T-helper 9 cell (primary cell): ENCODE data around the gene SRPK2.

Source experiments
- DNase-seq: peaks from one replicate; pipeline ENCODE4 v3.0.0-alpha.2; 2020

The SRPK2 gene

DNA sequence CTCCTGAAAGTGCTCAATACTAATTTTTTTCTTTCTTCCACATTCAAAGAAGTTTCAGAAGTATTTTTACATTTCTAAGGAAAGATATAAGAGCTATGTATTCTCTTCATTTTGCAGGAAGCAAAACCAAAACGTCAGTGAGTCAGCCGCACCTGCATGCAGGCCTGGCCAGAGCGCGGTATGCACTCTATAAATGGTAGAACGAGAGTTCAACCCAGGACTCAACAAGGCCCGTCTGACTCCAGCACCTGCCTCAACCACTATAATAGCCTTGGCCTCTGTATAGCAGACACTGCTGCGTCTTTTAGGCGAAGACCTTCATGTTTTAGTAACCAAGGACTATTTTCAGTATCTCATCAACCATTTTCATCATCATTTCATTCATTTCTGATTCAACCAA is 261.5 kb downstream of the SRPK2 start:
- no peak for DNase-seq

DNA sequence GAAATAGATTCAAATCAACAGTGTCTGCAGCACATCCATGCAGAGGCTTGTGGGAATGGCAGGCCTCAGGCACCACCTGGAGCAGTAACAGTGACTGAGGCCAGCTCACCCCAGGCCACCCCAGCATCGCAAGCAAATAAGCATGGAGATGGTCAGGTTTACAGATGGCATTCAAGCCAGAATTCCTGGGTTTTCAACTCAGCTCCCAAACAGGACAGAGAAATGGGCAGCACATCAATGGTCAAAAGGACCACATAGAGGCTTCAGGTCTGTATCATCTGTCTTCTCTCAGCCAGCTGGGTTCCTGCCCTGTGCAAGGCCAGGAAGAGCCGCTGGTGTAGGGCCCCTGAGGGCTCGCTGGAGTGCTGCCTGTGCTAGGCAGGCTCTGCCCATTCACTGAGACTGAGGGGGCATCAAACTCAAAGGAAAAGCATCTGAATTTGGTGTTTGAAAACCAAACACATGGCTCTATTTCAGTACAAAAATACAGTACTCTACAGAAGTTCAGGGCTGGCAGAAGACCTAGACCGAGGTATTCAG is 262.2 kb downstream of the SRPK2 start:
- no peak for DNase-seq

DNA sequence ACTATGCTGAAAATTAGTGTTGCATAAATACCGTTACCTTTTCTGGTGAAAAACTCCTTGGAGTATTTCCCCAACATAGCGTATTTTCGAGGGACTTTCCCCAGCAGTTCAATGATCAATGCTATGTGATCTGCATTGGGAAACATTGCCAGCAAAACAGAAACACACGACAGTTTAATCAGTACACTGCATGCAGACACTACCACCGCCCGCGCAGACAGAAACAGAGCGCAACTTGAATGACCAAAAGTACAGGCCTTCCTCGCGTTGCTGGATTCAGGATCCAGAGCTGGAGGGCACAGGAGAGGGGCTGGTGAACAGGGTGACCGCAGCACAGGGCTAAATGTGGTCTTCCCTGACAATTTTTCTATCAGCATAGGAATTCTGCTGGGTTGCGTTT is 263.0 kb downstream of the SRPK2 start:
- DNase-seq, result no peak

DNA sequence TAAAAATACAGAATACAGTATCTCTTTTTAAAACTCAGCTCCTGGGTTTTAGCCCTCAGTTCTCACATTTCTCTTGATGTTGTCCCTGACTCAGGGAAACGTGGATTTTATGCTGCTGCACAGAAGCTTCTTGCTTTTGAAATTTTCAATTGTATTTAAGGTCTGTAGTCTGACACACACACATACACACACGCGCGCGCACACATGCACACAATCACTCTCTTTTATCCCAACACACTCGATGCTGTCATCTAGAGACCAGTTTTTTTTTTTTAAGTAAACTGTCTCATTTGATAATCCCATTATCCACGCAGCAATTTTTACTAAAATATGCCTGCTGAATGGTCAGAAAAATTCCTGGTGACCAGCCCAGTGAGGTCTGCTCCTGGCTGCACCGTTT is 266.1 kb downstream of the SRPK2 start:
- DNase-seq, result no peak

DNA sequence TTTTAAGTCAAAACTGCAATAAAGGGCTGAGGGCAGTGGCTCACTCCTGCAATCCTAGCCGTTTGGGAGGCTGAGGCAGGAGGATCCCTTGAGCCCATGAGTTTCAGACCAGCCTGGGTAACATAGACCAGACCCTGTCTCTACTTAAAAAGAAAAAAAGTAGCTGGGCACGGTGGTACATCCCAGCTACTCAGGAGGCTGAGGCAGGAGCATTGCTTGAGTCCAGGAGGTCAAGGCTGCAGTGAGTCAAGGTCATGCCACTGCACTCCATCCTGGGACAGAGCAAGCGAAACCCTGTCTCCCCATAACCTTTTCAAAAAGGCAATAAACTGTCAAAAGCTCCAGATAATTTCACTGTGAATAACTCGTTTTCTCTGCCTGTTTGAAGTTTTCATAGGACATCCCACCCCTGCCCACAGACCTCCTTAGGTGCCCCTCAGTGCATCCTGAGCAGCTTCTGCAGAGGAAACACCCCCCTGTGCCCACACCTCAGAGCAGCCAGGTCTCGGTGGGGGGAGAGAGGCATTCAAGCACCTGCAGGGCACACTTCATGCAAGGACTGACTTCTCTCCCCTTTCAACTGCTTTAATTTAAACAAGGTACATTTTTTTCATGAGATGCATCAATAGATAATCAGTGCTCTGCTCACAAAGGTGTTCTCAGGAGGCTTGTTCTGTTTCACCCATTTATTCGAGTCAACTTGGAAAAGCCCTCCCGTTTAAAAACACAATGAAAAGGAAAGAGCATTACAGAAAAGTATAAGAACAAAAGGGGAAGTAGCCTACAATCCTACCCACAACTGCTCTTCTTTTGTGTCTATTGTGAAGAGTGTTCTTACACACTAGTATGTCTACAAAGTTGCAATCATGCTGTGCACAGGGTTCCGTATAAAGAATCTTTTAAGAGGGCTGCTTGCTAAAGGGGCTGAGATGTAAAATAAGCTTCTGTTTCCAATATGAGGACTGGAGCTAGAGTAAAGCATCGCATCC is 269.8 kb downstream of the SRPK2 start:
- no peak for DNase-seq

DNA sequence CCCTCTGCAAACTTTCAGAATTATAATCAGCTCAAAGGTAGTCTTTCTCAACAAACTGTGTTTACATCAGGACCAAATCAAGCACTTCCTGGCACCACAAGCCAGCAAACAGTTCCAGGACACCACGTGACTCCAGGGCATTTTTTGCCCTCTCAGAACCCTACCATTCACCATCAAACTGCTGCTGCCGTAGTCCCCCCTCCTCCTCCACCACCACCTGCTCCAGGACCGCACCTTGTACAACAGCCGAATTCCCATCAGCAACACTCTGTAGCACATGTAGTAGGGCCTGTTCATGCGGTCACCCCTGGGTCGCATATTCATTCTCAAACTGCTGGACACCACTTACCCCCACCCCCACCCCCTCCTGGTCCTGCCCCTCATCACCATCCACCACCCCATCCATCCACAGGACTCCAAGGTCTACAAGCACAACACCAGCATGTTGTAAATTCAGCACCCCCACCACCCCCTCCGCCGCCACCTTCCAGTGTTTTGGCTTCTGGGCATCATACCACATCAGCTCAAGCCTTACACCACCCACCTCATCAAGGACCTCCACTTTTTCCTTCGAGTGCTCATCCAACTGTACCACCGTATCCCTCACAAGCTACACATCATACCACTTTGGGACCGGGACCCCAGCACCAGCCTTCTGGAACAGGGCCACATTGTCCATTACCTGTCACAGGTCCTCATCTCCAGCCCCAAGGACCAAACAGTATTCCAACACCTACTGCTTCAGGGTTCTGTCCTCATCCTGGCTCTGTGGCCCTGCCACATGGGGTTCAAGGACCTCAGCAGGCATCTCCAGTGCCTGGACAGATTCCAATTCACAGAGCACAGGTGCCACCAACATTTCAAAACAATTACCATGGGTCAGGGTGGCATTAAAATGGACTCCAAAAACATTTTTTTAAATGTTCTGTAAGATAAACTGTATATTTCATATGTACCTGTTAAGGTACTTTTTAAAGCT is 276.0 kb downstream of the SRPK2 start:
- no peak for DNase-seq

DNA sequence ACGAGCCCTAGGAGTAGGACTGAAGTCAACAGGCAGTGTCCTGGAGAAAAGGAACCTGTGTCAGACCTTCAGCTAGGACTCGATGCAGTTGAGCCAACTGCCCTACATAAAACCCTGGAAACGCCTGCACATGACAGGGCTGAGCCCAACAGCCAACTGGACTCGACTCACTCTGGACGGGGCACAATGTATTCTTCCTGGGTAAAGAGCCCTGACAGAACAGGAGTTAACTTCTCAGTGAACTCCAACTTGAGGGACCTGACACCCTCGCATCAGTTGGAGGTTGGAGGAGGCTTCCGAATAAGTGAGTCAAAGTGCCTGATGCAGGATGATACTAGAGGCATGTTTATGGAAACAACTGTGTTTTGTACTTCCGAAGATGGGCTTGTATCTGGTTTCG is 281.3 kb downstream of the SRPK2 start:
- no peak for DNase-seq

DNA sequence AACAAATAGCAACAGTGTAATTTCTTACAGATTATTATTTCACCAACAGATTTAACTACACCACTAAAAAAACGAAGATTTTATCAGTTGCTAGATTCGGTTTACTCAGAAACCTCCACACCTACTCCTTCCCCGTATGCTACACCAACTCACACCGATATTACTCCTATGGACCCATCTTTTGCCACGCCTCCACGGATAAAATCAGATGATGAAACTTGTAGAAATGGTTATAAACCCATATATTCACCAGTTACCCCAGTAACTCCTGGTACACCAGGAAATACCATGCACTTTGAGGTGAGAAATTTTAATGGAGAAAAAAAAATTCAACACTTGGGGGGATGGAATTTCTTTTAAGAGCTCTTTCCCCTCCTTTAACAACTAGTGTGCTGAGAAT is 282.2 kb downstream of the SRPK2 start:
- no peak for DNase-seq

DNA sequence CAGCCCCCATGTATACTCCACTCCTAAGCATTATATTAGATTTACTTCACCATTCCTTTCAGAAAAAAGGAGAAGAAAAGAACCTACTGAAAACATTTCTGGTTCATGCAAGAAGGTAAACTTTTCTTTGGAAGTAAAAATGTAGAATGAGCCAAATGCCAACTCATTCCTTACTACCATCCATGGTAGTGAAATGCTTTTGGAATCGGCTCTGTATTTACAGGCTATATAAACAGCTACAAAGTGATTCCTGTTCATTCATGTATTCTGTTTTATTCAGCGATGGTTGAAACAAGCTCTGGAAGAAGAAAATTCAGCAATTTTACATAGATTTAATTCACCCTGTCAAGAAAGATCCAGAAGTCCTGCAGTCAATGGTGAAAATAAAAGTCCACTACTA is 283.1 kb downstream of the SRPK2 start:
- no peak for DNase-seq

DNA sequence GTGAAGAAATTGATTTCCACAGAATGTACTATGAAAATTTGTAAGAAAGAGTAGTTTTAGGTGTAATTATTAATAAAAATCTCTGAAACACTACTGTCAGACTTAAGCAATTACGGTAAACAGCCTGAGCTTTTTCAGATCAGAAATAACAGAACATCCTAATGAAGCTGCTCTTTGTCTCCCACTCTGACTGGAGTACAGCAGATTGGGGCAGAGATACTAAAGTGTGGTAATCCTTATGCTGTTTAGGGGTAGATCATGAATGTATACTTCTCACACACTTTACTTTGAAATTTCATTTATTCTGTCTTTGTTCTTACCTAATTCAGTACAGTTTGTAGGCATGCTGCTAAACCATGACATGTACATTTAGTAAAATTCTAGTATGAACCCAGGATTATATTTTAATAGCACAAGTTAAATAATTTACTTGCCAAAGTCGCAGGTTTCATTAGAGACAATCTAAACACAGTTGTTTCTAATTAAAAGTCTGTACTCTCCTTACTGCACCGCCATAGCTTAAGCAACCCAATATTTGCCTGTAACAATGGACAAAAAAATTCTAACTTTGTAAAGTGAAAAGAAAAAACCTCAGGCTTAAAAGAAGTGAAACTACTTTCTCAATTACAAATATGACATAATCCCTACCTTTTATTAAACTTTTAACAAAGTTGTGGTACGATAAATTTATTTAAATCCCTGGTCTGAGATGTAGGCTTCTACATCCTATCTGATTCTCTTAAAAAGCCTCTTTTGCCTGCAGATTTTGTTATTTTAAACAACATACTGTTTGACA is 286.0 kb downstream of the SRPK2 start:
- no peak for DNase-seq

DNA sequence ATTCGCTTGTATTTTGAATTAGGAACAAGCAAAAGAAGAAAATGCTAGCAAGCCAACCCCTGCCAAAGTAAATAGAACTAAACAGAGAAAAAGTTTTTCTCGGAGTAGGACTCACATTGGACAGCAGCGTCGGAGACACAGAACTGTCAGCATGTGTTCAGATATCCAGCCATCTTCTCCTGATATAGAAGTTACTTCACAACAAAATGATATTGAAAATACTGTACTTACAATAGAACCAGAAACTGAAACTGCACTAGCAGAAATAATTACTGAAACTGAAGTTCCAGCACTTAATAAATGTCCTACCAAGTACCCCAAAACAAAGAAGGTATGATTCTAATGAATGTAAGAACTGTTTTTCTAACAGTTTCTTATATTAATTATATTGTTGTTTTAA is 286.9 kb downstream of the SRPK2 start:
- DNase-seq, result no peak

DNA sequence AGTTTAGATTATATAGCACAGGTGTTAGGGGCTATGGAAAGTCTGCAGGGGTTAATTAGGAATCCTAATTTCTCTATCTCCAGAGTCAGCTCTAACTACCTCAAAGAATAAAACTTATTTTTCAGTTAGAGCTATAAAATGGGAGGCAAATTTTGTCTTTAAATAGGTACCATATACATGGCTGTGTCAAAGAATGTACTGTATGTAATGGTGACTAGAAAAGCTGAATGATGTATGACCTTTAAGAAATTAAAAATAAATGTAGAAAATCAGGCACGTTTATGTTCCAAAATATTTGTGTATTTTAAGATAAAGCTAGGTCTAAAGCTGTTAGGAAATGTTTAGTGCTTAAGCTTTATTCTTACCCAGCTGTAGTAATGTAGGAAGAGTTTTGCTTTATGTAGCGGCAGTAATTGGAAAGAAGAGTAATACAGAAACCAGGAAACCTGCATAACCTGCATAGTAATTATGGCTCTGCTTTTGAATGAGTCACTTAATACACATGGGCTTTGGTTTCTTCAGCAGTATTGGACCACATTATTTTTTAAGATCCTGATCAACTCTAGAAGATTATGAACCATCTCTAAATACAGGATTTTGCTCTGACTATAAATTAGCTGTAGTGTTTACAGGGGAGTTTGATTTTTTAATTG is 289.7 kb downstream of the SRPK2 start:
- no peak for DNase-seq

DNA sequence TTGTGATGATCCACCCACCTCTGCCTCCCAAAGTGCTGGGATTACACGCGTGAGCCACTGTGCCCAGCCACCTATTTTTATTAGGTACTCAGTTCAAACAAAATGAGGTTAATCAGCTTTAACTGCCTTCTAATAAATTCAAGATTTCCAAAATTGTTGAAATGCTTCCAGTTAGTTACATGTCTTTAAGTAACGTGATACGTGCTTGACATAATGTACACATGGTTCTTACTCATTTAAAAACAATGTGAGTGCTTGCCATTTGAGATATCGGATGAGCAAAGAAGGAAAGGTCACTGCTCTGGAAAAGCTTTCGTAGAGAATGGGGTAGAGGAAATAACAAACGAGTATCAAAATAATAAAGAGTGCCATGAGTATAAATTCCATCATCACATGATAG is 291.1 kb downstream of the SRPK2 start:
- DNase-seq, result no peak

DNA sequence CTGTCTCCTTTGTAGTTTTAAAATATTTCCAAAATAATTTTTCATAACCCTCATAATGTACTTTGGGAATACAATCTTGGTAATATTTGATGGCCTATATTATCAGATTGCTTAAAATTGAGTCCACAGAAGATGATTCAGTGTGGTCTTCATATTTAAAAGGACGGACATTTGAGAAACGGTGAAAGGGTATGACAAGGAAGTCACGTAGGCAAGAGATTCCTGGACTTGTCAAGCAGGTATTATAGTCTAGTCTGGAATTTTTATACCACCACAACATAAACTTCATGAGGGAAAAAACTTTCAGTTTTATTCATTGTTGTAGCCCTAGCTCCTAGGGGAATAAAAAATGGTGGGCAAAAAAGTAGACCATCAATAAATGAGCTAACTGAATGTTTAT is 292.4 kb downstream of the SRPK2 start:
- DNase-seq, result no peak

DNA sequence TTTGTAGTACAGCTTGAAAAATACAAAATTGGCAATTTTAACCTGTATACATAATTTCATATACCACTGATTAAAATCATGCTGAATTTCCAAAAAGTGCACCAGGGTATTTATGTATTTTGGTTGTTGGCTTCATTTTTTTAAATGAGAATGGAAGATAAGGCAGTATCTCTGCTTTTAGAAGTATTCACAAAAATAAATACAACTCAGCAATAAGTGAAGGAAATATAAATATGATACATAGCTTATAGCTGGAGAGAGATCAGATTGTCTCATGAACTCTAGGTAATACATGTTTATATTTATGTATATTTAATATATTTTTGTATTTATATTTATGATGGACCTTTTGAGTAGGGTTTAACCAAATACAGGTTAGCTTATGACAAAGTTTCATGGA is 293.8 kb downstream of the SRPK2 start:
- DNase-seq, result no peak

DNA sequence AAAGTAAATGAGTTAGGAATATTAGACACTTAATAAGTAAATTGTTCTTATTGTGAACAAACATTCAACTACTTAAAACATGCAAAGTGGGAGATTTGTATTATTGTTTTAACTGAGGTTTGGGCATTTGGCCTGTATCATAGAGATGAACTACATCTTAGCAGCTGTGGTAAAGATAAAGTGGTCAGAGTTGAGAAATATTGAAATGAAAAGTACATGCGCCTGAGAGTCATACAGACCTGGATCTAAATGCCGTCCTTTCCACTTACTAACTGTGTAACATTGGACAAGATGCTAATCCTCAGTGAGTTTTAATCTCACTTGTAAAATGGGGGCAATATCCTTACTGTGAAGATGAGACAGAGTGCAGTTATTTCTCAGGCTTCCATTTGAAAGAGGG is 300.3 kb downstream of the SRPK2 start:
- DNase-seq, result no peak

DNA sequence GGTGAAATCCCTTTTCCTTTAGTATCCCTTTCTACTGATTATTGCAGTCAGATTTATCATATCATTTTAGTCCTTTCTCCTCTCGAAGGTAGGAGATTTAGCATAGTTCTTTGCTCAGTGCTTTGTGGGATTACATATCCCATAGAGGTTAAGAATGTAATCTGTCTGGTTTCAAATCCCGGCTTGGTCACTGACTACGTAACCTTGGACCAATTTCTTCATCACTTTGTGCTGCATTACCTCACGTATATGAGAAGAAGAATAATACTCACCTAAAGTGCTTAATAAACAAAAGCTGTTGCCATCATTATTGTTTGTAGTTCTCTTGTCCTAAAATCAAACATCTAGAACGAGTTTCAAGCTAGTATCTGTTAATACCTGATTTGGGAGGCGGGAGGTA is 300.7 kb downstream of the SRPK2 start:
- no peak for DNase-seq

DNA sequence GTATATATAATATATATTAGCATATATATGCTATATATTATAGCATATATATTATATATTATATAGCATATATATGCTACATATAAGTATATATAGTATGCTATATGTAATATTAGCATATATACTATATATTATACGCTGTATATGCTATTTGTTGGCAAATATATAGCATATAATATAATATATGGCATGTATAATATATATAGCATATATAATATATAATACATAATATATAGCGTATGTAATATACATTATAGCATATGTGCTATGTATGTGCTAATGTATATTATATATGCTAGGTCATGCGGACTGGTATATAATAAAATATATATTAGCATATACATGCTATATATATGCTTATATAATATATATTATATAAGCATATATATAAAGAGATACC is 301.9 kb downstream of the SRPK2 start:
- no peak for DNase-seq

DNA sequence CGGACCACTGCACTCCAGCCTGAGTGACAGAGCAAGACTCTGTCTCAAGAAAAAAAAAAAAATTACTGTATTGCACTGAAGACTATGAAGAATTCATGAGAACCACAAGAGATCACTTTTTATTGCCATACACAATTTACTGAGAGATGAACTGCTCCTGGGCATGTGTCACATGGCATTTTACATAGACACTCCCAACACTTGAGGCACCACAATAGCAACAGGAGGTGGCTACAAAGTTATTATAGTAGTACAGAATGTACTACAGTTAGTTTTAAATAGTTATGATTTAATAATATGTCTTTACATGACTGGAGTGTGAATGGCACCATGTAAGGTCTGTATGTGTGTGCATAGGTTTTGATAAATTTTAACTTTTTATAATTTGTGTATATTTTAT is 304.1 kb downstream of the SRPK2 start:
- no peak for DNase-seq

DNA sequence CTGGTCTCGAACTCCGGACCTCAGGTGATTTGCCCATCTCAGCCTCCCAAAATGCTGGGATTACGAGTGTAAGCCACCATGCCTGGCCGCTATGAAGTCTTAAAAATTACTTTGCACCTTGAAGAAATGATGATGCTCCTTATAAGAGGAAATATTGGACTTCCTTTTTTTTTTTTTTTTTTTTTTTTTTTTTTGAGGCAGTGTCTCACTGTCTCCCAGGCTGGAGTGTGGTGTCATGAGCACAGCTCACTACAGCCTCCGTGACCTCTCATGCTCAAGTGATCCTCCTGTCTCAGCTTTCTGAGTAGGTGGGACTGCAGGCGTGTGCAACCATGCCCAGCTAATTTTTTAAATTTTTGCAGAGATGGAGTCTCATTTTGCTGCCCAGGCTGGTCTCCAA is 309.4 kb downstream of the SRPK2 start:
- DNase-seq, result no peak

DNA sequence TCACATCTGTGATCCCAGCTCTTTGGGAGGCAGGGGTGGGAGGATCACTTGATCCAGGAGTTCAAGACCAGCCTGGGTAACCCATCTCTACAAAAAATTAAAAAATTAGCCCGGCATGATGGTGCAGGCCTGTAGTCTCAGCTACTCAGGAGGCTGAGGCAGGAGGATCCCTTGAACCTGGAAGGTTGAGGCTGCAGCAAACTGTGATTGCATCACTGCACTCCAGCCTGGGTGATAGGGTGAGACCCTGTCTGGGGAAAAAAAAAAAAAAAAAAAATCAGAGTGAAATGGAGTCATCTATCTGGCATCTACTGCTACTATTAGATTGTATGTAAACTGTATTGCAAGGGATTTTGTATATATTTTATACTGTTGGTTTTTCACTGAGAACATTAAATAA is 315.6 kb downstream of the SRPK2 start:
- DNase-seq, result no peak

DNA sequence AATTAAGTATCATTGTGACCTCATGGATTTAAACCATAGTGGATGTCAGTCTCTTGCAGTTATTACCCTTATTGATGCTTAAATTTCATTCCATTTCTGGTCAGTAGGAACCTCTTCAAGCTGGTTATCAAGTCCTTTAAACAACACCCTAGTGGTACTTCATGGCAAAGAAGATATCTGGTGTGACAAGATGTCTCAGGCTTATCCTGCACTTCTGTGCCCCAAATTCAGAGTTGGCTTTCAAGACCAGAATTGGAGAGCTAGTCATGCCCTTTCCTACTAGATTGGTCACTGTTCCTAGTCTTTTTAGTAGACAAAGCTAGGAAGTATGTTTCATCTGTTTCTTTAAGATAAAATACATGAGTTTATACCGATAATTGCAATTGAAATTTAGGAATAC is 319.8 kb downstream of the SRPK2 start:
- no peak for DNase-seq
